ENCODE results near the gene ALPP.
"Not testable (repeated sequence)": the region's sequence is repeated elsewhere in the genome, so short reads cannot be mapped to it uniquely, and the experiment has no call there.

Gene ALPP

DNA sequence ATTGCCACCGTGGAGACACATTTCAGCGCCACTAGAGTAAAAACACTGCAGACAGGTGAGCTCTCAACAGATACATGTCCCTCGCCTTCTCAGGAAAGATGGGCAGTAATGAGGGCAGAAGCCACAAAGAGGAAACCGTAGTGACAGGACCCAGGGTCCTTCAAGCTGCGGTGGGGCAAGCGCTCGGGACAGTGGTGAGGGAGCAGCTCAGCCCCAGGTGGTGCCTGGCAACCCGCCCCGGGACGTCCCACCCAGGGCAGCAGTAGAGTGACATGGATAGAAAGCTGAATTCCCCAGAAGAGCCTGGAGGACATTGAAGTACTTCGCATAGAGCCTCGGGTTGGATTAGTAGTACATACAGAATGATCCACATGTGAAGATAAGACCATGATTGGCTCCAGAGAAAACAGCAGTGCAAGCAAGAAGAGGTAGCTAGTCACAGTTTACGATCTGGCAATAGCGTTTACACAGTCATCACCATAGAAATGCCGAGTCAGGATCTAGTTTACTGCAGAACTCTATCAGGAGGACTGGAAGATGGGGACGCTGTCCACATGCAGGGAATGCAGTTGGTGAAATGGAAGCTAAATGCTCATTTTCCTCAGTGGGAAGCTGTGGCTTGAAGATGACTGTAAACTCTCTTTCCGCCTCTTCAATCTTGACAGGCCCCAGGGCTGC lies 37.4 kb upstream of the ALPP start:
- no peak for DNase-seq (ENCODE audit: low spot score)

DNA sequence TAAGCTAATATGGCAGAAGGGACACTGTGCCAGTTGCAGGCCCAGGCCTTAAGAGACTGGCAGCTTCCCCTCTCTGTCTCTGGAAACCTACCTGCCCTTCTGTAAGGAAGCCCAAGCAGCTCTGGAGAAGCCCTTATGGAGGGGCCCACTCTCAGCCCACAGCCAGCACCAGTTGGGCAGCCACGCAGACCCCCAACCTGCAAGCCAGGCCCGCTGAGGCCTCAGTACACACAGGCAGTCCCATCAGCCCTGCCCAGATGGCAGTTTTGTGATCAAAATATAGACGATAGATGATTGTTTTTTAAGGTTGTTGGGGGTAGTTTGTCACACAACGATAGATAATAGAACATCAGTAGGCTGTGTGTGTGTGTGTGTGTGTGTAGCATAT lies 36.8 kb upstream of the ALPP start:
- no peak for DNase-seq (ENCODE audit: low spot score)

DNA sequence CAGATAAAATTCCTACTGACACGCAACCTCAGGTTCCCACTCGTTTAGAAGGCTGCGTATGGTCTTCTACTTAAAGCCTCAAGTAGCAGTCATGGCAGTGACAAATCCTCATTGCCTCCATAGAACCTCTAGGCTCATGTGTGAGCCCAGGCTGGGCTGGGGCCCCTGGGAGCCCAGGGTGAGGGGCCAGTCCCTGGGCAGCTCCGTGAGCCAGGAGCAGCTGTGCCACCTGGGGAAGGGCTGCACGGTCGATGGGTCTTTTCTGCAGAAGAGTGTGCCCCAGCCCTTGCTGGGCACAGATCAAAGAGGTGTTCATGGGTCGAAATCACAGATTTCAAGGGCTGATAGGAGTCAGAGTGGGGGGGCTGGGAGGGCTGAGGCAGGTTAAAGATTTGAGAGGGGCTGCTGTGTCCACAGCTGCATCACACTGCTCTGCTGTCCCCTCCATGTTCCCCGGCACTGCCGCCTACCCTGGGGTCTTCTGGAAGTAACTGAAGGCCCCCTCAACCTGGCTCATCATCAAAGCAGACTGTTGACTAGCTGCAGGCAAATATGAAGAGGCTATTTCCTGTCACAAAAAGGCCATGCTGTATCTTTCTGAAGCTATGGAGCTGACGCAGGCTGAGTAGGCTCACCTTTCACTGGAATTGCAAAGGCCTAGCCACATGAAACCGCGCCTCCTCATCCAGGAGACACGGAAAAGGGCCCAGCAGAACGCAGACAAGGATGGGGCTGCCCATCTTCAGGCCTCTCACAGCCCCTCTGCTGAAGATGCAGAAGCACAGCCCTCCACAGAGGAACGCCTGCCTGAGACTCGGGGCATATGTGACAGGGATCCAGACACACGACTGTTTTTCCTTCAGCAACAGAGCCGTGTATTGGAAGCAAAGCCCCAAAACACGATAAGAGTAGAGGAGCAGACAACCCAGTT lies 35.7 kb upstream of the ALPP start:
- DNase-seq (ENCODE audit: low spot score) = no peak

DNA sequence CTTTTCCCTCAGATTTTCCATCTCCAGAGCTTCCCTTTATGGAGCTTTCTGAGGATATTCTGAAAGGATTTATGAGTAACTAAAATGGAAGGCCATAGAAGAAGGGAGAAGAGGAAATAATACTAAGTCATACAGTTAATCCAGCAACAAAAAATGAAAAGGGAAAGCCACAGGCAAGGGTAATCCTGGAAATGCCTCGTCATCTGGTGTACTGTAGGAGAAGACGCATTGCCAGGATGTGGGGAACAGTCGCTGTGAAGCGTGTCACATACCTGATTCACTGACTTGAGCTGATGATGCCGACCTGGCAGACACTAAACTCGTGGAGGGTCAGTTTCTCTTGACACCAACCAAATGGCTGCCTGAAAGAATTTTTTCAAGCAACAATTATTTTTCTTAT lies 34.7 kb upstream of the ALPP start:
- DNase-seq (ENCODE audit: low spot score) = no peak

DNA sequence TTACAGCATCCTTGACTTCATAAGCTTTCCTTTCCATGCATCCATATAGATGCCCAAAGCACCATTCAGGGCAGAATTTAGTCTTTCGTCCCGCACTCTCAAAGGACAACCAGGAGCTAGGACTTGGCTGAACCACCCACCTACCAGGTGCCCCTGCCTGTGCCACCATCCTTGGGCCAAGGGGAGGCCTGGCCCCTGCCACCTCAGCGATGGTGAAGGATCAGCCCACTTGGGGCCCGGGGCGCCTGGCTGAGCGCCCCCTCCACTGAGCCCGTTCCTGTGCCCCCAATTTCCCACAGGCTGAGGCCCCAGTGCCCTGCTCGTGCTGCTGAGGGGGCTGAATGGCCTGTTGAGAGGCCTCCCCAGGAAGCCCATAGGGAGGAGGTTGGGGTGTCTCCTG lies 33.3 kb upstream of the ALPP start:
- no peak for DNase-seq (ENCODE audit: low spot score)

DNA sequence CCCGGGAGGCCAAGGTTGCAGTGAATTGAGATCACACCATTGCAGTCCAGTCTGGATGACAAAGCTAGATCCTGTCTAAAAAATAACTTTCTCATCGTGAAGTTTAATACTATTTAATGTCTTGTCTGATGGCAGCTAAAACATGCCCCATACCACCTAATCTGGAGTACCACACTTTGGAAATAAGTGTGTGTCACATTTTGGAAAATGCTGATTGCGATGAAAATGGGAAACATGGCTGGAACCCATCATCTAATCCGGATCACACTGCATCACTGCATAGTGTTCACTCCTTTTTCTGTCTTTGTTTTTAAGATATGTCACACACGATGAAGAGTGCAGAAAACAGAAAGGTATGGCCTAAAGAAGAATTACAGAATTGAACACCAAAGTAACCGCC lies 31.2 kb upstream of the ALPP start:
- DNase-seq (ENCODE audit: low spot score) = no peak

DNA sequence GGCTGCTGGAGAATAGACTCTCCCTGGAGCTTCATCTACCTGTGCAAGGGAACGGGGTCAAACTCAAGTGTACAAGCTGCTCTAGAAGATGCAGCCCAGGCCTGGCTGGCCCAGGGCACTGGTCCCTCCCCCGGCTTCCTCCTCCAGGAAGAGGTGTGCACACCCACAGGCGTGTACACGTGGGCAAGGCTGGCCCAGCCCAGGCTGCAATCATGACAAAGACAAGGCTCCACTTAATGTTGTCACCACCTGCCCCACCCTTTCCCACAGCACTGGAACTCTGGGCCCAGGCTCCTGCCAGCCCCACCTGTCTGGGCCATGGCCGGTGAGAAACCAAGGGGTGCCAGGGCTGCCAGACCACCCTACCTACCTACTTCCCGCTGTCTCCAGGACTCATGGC lies 29.6 kb upstream of the ALPP start:
- no peak for DNase-seq (ENCODE audit: low spot score)

DNA sequence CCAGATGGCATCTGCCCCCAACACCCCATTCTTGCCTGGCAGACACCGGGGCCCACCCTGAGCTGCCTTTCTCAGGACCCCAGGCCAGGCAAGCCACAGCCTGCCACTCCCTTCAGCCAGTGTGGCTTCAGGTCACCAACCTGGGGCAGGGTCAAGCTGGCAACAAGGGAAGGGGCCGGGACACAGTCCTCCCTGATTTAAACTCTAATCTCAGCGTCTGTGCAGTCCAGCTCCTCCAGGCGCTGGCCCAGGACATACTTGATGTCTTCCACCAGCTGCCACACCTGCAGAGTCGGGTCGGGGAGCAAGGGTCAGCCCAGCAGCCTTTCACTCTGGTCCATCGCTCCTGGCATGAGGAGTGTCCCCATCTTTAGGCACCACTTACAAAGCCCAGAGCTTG lies 29.0 kb upstream of the ALPP start:
- no peak for DNase-seq (ENCODE audit: low spot score)

DNA sequence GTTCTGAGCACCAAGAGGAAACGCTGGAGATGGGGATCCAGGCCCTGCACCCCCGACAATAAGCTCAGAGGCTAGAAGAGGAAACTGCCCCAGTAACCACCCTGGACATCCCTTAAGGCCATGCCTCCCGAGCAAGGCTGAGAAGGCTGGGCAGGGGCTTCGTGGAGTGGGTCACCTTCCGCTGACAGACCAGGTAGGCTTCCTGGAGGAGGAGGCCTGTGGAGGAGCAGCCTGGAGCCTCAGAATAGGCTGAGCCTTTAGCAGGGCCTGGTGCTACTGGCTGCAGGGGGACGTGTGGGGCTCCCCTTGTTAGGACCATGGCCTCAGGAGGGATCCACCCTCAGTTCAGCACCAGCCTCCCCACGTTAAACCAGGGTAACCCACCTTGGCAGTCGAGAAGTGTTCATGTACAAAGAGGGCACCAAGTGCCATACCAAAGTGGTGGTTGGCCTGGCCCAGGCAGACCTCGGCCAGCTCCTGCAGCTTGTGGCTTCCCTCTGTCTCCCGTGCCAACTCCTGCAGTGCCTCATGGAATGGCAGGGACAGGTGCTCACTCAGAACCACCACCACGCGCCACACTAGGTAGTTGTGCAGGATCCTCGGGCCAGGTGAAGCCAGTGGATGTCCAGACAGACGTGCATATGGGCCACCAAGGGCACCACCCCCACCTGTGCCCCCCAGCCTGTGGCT lies 28.5 kb upstream of the ALPP start:
- no peak for DNase-seq (ENCODE audit: low spot score)

DNA sequence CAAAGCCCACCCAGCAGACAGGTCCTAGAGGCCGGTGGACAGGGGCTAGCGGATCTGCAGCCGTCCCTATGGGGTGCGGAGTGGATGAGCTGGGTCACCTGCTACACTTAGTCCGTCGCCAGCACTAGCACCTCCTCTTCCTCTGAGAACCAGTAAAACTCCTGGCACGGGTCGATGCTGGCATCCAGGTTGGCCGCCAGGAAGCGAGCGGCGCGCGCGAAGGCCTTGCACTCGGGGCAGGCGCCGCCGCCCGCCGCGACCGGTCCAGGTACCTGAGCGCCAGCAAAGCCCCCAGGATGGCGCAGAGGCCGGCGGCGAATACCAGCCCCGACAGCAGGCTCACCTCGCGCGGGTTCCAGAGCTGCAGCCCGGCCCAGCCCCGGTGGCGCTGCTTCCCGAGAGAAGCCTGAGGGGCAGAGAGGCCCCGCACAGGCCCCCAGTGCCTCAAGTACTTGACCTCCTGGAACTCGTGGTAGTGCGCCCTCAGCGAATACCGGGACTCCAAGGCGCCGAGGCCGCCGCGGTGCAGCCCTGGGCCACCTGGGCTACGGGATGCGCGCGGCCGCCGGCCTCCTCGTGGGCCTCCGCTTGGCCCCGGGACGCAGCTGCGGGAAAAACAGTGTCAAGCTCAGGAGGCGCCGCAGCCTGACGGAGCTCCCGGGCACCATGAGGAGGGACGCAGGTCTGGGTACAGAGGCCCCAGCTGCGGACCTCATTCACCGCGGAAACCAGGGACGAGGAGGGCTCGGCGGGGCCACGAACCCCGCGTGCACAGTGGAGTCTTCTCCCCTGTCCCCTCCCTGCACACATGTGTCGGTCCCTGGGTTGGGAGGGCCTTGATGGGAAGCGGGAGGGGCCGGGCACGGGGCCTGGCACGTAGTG lies 27.5 kb upstream of the ALPP start:
- DNase-seq (ENCODE audit: low spot score) = no peak

DNA sequence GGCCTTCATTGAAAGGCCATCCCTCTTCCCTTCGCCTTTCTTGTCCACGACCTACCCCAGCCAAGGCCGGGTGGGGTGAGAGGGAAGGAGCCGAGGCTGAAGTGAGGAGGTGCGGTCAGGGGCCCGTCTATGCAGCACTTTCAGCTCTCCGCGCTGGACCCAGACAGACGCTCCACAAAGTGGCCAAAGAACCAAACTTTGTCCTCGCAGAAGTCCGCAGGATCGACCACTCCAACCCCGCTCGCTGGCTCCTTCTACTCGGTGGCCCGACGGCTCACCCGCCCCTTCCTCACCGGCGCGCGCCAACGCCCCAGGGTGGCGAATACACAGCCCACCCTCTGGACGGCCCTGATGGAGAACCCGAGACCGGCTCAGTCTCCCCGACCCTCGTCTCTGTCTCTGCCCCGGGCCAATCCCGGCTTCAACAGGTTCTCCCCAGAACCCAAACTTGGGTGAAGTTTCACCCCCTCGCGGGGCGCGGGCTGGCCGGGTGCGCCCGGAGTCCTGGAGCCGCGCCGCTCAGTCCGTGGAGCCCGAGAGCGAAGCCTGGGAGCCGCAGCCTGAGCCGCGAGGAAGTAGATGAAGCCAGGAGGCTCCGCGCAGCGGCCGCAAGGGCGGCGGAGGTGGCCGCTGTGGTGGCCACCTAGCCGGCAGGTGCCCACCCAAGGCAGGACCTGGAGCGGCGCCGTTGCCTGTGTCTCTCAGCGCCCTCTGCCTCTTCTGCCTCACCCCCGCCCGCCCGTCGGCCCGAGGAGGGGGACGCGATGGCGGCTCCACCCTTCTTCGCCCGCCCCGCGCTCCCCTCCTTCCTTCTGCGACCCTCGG lies 26.7 kb upstream of the ALPP start:
- no peak for DNase-seq (ENCODE audit: low spot score)

DNA sequence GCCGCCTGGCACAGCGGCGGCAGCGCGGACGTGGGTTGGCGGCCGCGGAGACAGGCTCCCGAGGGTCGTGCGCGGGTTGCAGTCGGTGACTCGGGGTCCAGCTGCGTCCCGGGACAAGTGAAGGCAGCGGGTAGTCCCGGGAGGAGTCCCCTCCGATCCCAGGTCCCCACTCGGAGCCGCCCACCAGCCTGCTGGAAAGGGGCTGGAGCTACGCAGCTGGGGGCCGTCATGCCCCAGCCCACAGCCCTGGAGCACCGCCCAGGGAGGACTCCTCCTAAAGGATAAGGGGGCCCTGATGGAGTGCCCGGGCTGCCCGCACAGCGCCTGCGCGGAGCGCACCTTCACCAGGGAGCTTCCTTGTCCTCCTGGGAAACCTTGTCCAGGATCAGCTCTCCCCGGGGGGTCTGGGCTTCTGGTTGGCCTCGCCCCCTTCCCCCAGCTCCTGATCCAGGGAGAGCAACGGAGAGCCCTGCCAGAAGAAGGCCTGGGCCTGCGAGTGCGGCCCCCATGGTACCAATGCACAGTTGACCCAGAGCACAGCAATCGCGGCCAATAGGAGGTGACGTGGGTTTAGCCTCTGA lies 25.9 kb upstream of the ALPP start:
- no peak for DNase-seq (ENCODE audit: low spot score)

DNA sequence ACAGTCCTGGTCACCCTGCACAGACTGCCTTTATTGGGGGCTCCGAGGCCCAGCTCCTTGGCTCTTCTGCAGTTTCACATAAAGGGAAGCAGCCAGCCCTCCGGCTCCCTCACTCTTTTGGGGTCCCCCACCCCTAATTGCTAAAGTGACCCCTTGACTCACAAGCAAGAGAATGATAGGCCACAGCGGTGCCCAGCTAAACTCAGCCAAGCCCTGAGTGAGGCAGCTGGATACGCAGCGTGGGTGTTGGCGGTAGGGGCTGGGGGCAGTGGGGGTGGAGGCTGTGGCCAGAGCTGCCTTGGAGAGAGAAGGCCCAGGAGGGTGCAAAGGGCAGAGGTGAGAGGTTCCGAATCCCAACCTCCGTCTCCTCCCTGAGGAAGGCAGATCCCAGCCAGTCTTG lies 25.5 kb upstream of the ALPP start:
- DNase-seq (ENCODE audit: low spot score) = no peak

DNA sequence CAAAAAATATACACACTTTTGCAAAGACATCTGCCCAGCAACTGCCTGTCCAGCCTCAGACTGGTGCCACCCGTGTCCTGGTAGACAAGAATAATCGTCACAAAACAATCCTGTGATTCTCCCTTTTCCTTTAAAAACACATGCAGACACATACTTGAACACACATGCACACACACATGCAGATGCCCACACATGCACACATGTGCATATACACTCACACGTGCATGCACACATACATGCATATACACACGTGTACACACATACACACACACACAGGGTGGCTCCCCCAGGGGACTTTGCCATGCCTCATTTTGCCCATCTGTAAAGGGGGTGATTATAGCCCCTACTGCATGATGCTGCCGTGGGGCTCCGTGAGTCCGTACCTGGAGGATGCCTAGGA lies 24.9 kb upstream of the ALPP start:
- no peak for DNase-seq (ENCODE audit: low spot score)

DNA sequence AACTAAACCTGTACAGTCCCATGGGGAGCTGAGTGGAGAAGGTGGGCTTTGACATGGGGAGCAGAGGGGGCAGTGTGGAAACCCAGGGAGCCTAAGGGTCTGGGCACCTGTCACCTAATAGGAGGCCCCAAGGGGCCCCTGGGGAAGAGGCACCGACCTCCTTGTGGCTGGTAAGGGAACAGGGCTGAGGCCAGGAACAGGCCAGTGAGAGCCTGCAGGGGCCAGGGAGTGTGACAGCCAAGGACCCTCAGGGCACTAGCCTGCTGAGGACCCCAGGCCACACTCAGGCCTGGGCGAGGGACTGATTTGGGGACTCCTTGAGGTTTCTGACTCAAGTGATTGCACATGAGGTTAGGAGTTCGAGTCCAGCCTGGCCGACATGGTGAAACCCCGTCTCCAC lies 24.5 kb upstream of the ALPP start:
- DNase-seq (ENCODE audit: low spot score) = no peak

DNA sequence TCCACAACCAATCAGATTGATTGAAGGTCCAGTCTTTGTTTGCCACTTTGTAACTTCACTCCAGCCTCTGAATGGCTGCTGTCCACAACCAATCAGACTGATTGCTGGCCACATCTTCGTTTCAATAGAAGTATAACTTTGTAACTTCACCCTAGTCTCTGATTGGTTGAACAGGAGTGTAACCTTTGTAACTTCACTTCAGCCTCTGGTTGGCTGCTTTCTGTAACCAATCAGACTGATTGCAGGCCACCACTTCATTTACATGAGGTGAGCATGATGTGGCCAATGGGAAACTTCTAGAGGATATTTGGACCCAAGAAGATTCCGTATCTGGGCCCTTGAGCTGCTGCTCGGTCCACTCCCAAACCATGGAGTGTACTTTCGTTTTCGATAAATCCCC lies 16.9 kb upstream of the ALPP start:
- no peak for DNase-seq (ENCODE audit: low spot score)

DNA sequence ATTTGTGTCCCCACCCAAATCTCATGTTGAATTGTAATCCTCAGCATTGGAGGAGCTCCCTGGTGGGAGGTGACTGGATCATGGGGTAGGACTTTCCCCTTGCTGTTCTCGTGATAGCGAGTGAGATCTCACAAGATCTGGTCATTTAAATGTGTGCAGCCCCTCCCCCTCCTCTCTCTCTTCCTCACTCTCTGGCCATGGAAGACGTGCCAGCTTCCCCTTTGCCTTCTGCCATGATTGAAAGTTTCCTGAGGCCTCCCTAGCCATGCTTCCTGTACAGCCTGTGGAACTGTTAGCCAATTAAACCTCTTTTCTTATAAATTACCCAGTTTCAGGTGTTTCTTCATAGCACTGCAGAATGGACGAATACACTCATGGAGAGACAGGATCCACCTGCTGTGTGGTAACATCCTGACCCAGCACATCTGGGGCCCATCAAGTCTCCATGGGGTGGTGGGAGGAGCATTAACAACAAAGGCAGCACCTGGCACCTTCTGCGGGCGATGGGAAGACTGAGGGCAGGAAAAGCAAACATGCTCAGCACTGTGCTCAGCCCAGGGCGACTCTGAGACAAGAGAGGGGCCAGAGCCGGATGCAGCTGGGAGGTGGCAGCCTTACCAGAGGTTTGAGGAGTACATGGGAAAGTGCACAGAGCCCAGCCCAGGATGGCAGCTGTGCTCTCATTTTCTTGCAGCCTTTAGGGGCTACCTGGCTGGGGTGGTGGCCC lies 16.2 kb upstream of the ALPP start:
- no peak for DNase-seq (ENCODE audit: low spot score)

DNA sequence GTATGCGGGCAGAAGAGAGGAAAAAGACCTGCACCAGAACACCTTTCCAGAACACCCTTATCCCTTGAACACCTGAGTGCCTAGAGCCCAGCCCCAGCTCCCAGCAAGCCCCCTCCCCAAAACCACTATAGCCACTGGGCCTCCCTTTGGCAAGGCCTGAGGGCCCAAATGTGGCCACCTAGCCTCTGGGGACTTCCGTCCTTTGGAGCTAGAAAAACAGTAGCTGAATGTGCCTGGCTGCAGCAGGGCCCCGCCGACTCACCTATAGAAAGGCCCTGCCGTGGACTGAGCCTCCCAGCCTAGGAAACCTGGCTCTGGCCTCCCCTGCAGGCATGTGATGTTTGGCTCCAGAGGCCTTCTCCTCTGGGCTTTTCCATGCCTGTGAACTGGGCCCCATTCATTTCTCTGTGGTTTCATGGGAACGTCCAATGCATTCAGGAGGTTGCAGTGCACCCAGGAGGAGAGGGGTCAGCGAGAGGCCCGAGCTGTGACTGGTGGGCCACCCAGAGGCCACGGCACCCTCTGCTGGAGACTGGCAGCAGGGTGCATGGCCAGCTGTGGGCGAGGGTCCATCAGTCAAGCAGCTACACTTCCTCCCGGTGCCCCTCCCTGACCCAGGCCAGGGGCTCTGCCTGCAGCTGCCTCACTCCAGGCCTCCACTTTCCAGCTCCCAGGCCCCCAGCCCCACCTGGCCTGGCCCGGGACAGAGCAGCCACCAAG lies 15.3 kb upstream of the ALPP start:
- not testable (repeated sequence) for DNase-seq (ENCODE audit: low spot score)

Measured in hematopoietic multipotent progenitor cell treated with erythropoietin and hydrocortisone succinate and interleukin-3 and kit ligand, for 15 days (in vitro differentiated cells).